ENCODE results near the gene IL21R. TPM values are rescaled to one million over a fixed set of nuclear protein-coding genes. Genes with fewer than 3 reads are reported as not detected.
A peak's percentile ranks its signal among the peaks of the same experiment; 100 is the strongest.

Gene IL21R
- 1 to 10 TPM in 1 of 2 donors, under 1 TPM in 1; 0.40 to 1.0 TPM for total RNA-seq
- long read RNA-seq: 0 reads

DNA sequence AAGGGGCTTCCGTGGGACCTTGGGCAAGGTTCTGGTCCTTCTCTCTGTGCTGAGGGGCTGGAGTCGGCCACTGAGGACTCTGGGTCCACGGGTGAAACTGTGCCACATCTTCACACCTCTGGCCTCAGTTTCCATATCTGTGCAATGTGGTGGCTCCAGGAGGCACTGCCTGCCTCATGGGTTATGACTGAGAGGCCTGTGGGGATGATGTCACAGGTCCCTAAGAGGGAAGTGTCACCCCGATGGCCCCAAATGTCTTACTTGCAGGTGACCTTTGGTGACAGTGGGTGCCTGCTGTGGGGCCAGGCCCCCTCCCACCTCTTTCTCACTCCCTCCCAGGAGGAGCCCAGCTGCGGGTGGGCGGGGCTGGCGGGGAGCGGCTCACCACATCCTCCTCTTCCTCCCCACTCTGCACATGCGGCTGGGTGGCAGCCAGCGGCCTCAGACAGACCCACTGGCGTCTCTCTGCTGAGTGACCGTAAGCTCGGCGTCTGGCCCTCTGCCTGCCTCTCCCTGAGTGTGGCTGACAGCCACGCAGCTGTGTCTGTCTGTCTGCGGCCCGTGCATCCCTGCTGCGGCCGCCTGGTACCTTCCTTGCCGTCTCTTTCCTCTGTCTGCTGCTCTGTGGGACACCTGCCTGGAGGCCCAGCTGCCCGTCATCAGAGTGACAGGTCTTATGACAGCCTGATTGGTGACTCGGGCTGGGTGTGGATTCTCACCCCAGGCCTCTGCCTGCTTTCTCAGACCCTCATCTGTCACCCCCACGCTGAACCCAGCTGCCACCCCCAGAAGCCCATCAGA lies at the start of gene IL21R:
Gene IL21R (plus strand): TSS at position 407 of the 801 bp plus-strand sequence. CDS start 27,898 bp downstream, outside the sequence.
- intact Hi-C loops (cut with DNase I, micrococcal nuclease): no loop called here
- ATAC-seq: peak; percentile 58
- peak; percentile 43 to 73 for DNase-seq

DNA sequence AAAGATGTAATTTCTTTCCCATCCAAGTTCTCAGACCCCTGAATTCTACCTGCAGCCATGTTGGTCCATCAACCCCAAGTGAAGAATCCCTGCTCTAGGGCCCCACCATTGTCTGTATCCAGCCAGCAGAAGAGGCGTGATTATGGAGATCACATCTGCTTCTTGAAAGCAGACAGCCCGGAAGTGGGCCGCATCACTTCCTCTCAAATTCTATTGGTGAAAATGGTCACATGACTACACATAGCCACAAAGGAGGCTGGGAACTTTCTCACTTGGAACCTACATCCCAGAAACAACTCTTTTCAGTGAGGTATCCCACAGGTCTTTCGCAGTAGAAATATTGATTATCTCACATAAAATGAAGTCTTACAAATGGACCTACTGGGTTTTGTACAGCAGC lies 48.1 kb upstream of the IL21R start:
- intact Hi-C loops (cut with DNase I, micrococcal nuclease): no loop called here
- no peak for ATAC-seq
- no peak for DNase-seq

DNA sequence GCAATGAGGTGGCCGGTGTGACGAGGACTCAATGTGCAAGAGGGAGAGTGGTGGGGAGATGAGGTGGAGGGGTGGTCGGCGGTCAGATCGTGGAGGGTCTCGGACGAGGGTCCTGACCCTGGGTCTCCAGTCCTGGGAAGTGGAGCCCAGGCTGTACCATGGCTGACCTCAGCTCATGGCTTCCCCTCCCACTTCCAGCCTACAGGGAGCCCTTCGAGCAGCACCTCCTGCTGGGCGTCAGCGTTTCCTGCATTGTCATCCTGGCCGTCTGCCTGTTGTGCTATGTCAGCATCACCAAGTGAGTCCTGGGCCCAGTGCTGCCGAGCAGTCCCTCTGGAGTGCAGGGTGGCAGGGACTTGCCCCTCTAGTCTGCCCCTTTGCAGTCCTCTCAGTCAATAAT lies 46.4 kb upstream of the IL21R start:
- peak; percentile 62 for ATAC-seq
- intact Hi-C loops (cut with DNase I, micrococcal nuclease): no loop called here
- peak in 1 of 2 donors; percentile 47 for DNase-seq

DNA sequence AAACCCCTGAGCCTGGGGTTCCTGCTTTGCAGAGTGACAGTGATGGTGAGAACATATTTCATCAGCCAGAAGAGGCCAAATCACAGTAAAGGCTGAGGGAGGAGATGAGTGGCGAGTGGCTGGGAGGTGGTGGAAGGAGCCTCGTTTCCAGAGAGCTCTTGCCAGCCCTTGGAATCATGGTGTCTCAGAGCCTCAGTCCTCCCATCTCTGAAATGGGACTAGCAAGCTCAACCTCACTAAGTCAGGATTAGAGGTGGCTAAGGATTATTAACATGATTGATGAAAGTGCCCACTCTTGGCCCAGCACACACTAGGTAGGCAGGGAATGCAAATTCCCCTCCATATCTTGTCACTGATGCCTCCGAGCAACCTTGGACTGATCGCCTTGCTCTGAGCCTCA lies 45.2 kb upstream of the IL21R start:
- ATAC-seq (no peak), DNase-seq (no peak)
- intact Hi-C loops (cut with DNase I, micrococcal nuclease): no loop called here

DNA sequence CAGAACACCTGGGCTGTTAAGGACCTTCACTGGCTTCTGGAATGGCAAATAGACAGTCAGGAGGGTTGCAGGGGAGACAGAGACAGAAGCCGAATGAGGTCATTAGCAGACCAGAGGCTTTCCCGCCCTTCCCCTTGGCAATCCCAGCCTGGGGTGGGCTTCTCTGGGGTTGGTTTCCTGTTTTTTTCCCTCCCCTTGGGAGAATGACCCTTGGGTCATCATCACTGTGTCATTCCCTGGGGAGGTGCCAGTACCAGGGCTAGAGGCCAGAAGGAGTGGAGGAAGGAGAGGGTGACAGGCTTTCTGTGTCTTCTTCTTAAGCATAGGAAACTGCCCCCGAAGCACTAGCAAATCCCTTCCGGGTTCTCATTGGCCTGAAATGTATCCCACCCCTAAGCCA lies 42.9 kb upstream of the IL21R start:
- intact Hi-C loops (cut with DNase I, micrococcal nuclease): no loop called here
- no peak for ATAC-seq

DNA sequence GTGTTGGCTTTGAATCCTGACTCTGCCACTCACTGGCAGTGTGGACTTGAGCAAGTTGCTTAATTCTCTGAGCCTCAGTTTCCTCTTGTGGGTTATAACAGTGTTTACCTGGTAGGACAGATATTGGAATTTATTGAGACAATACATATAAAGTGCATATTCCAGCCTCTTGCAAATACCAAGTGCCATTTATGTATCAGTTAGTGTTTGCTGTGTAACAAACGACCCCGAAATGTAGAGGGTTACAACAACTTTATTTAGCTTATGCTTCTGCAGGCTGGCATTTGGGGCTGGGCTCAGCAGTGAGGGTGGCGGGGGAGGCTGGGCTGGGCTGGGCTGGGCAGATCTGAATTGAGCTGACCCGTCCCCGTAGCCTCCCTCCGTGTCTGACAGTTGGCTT lies 42.4 kb upstream of the IL21R start:
- intact Hi-C loops (cut with DNase I, micrococcal nuclease): no loop called here

More for the DNA sequence above, 42.9 kb upstream of the IL21R start:
- DNase-seq: no peak

DNA sequence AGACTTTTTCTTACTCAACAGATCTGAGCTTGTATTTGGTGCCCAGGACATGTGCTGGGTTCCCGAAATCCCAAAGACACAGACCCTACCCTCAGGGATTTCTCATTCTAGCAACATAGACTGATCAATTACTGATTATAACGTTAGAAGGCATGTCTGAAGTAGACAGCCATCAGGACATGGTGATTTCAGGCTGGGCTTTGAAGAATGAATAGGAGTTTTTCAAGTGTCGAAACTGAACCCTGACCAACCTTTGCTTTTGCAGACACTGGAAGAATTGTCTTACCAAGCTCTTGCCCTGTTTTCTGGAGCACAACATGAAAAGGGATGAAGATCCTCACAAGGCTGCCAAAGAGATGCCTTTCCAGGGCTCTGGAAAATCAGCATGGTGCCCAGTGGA lies 40.0 kb upstream of the IL21R start:
- DNase-seq: no peak
- ATAC-seq: no peak
- intact Hi-C loops (cut with DNase I, micrococcal nuclease): no loop called here

More for the DNA sequence above, 42.4 kb upstream of the IL21R start:
- ATAC-seq: no peak
- DNase-seq: no peak

DNA sequence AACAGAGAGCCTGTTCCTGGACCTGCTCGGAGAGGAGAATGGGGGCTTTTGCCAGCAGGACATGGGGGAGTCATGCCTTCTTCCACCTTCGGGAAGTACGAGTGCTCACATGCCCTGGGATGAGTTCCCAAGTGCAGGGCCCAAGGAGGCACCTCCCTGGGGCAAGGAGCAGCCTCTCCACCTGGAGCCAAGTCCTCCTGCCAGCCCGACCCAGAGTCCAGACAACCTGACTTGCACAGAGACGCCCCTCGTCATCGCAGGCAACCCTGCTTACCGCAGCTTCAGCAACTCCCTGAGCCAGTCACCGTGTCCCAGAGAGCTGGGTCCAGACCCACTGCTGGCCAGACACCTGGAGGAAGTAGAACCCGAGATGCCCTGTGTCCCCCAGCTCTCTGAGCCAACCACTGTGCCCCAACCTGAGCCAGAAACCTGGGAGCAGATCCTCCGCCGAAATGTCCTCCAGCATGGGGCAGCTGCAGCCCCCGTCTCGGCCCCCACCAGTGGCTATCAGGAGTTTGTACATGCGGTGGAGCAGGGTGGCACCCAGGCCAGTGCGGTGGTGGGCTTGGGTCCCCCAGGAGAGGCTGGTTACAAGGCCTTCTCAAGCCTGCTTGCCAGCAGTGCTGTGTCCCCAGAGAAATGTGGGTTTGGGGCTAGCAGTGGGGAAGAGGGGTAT lies 39.3 kb upstream of the IL21R start:
- no peak for DNase-seq
- intact Hi-C loops (cut with DNase I, micrococcal nuclease): no loop called here
- ATAC-seq: no peak

DNA sequence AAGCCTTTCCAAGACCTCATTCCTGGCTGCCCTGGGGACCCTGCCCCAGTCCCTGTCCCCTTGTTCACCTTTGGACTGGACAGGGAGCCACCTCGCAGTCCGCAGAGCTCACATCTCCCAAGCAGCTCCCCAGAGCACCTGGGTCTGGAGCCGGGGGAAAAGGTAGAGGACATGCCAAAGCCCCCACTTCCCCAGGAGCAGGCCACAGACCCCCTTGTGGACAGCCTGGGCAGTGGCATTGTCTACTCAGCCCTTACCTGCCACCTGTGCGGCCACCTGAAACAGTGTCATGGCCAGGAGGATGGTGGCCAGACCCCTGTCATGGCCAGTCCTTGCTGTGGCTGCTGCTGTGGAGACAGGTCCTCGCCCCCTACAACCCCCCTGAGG lies 38.7 kb upstream of the IL21R start:
- no peak for ATAC-seq

DNA sequence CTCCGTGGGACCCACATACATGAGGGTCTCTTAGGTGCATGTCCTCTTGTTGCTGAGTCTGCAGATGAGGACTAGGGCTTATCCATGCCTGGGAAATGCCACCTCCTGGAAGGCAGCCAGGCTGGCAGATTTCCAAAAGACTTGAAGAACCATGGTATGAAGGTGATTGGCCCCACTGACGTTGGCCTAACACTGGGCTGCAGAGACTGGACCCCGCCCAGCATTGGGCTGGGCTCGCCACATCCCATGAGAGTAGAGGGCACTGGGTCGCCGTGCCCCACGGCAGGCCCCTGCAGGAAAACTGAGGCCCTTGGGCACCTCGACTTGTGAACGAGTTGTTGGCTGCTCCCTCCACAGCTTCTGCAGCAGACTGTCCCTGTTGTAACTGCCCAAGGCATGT lies 38.2 kb upstream of the IL21R start:
- DNase-seq (peak; percentile 88 to 92), ATAC-seq (peak; percentile 67)
- intact Hi-C loops (cut with DNase I, micrococcal nuclease): no loop called here

More for the DNA sequence above, 38.7 kb upstream of the IL21R start:
- DNase-seq: no peak
- intact Hi-C loops (cut with DNase I, micrococcal nuclease): no loop called here

DNA sequence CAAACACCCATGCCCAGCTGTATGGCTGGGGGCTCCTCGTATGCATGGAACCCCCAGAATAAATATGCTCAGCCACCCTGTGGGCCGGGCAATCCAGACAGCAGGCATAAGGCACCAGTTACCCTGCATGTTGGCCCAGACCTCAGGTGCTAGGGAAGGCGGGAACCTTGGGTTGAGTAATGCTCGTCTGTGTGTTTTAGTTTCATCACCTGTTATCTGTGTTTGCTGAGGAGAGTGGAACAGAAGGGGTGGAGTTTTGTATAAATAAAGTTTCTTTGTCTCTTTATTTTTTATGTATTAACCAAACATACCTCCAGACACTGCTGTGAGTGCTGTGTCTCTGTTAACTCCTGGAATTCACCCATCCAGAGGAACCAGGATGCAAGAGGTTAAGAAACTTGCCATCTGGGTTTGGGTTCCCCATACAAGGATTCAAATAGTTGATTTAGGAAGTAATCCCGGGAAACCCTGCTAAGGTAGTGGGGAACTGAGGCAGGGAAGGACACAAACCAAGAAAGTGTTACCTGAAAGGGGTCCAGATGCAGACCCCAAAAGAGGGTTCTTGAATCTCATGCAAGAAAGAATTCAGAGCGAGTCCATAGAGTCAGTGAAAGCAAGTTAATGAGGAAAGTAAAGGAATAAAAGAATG lies 37.4 kb upstream of the IL21R start:
- intact Hi-C loops (cut with DNase I, micrococcal nuclease): loop anchor here in 1 of 2 donors (5.0 kb wide), 1 partner anchor 127 kb away; no protein-coding TSS in a partner anchor
- ATAC-seq (peak; percentile 71), DNase-seq (peak; percentile 41 to 72)

DNA sequence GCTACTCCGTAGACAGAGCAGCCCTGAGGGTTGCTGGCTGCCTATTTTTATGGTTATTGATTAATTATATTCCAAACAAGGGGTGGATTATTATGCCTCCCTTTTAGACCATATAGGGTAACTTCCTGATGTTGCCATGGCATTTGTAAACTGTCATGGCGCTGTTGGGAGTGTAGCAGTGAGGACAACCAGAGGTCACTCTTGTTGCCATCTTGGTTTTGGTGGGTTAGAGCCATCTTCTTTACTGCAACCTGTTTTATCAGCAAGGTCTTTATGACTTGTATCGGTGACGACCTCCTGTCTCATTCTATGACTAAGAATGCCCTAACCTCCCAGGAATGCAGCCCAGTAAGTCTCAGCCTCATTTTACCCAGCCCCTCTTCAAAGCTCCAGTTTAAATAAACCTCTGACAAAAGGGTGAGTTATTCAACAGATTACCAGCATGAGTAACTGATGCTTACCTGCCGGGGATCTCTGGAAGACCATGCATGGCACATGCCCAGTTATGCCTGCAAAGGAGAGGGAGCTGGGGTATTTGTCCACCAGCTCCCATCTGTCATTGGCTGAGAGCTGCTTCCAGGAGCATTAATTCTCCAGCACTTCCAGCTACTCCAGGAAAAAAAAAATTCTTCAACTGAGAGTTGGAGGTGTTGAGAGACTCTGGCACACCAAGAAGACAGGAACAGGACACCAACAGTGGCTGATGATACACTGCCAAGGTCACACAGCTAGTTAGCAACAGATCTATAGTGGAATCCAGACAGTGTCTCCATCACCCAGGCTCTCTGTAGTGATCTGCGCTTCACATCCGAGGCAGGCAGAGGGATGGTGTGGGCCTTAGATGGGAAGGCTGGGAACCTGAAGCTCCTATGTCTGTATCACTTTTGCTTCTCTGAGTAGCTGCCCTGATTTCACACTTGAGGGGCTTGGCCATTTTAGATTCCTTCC lies 36.6 kb upstream of the IL21R start:
- no peak for DNase-seq
- intact Hi-C loops (cut with DNase I, micrococcal nuclease): loop anchor here in 1 of 2 donors (5.0 kb wide), 1 partner anchor 128 kb away; no protein-coding TSS in a partner anchor
- ATAC-seq: no peak

DNA sequence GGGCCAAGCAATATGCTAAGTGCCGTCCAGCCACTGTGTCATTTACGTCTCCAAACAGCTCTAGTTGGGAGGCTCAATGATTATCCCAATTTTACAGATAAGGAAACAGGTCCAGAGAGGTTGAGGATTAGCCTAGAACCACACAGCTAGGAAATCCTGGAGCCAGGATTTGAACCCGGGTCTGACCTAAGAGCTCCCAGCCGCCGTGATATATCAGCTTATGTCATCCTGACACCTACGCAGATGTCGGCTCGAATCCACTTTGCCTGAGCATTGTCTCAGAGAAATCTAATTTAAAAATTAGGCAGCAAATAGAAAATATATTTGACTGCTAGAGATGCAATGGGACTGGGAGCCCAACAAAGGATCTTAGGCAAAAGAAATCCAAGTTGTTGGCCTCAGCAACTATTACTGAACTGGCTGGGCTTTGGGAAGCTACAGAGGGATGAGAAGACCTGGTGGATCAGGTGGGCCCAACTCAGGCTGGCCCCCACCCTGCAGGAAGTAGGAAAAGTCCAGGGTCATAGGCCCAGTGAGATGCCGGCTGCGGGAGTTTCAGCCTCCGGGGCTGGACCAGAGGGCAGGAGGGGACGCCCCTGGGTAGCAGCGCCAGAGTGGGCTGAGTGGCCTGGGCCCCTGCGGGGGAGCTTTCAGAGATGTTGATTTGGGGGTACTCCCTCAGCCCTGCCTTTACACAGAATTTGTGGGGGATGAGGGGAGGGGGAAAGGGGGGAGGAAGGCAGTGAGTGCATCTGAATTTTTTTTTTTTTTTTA lies 35.1 kb upstream of the IL21R start:
- DNase-seq: peak in 1 of 2 donors; percentile 31
- no peak for ATAC-seq
- intact Hi-C loops (cut with DNase I, micrococcal nuclease): loop anchor here in 1 of 2 donors (5.0 kb wide), 1 partner anchor 130 kb away; no protein-coding TSS in a partner anchor

DNA sequence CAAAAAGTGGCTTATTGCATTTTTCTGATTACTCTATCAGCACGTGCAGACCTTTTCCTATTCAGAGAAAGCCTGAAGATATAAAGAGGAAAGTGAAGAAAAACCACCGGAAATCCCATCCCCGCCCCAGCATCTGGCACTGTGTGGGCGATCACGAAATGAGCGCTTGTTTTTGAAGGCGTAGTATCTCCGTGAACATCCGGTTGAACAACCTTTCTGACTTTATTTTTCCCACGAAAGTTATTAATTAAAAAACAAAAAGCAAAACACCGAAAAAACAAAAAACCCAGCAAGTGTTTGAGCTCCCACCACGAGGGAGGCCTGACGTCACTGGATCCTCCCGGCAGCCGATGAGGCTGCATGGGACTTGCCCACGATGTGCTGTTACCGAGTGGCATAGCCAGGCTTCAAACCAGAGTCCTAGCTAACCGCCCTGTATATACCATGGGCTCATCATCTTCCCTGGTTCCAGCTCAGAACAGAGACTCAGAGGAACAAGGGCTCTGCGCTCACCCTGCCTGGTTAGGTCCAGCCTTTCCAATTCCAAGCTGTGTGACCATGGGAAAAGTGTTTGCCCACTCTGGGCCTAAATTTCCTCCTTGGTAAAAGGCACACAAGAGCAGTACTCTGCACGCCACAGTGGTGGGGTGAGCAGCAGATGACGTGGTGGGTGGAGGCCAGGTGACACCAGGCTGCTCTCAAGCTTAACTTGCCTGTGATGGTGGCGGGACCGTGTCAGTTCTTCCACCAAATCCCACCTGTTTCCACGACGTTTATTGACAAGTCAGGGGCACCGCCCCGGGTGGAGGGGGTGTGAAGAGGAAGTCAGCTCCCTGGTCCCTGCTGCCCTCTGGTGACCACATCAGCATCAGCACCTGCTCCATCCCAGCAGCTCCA lies 34.3 kb upstream of the IL21R start:
- DNase-seq: peak; percentile 82 to 91
- peak; percentile 69 for ATAC-seq
- intact Hi-C loops (cut with DNase I, micrococcal nuclease): loop anchor here in 1 of 2 donors (5.0 kb wide), 1 partner anchor 130 kb away; no protein-coding TSS in a partner anchor

DNA sequence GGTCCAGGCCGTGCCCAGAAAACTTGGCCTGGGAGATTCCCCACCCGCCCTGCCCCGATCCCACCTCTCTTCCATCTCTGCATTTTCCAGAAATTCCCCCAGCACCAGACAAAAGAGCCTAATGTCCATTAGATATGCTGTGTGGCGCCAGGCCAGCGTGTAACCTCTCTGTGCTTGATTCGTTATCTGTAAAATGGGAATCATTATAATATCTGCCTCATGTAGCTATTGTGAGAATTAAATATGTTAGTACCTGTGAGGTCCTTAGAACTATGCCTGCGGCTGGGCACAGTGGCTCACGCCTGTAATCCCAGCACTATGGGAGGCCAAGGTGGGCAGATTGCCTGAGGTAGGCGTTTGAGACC lies 33.6 kb upstream of the IL21R start:
- intact Hi-C loops (cut with DNase I, micrococcal nuclease): loop anchor here in 1 of 2 donors (5.0 kb wide), 1 partner anchor 131 kb away; no protein-coding TSS in a partner anchor
- no peak for DNase-seq
- ATAC-seq: no peak

DNA sequence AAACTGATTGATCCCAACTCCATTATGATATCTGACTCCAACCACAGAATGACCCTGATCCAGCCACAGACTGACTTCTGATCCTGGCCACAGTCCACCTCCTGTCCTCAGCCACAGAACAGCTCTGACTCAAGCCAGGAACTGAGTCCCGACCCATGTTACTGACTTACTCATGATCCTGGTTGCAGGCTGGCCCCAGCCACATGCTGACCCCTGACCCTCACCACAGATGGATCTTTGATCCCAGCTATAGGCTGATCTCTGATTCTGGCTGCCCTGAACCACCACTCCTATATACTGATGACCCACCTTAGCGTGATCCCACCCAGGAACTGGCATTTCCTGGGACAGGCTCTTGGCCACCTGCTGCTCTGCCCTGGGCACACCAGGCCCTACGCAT lies 32.2 kb upstream of the IL21R start:
- DNase-seq (no peak), ATAC-seq (no peak)
- intact Hi-C loops (cut with DNase I, micrococcal nuclease): loop anchor here in 1 of 2 donors (5.0 kb wide), 2 partner anchors 133 to 188 kb away; no protein-coding TSS in a partner anchor

All from left colon (tissue), 2 donors.